PC-9 (cell line): ENCODE results near the gene CNTN4.

Experiments used
- CTCF ChIP-seq: fragments of 200-600 bp; sonication (generic); conservative IDR thresholded peaks from 2 replicates; pipeline ENCODE4 v1.6.1; 2017; ENCODE audit warnings: mixed run types, antibody characterized with exemption, mild to moderate bottlenecking, moderate library complexity
- EZH2 ChIP-seq: fragments of 200-600 bp; sonication (generic); IDR thresholded peaks from 2 replicates; pipeline ENCODE4 v1.8.0; 2017; ENCODE audit warnings: antibody characterized with exemption, low read depth

GRCh38 chr3:2875699-2876098 is 777.0 kb downstream of the CNTN4 start:
- TF ChIP-seq CTCF (no peak), EZH2 (no peak)
